SJSA1 (cell line): ENCODE measurements around the gene PNMA5. TPM values are rescaled to one million over a fixed set of nuclear protein-coding genes. Genes with fewer than 3 reads are reported as not detected.
A peak's percentile ranks its signal among the peaks of the same experiment; 100 is the strongest.
"Not testable (repeated sequence)": the region's sequence is repeated elsewhere in the genome, so short reads cannot be mapped to it uniquely, and the experiment has no call there.

Source experiments
- DNase-seq, 2 experiments: peaks; one replicate each; pipeline ENCODE4 v3.0.0-alpha.2; 2015 to 2020; ENCODE audit warnings: low spot score in 2 of 2, low read depth in 1 of 2
- H3K27ac ChIP-seq: fragments of 250-450 bp; sonication (Bioruptor Pico); 2 replicates; pipeline ENCODE4 v1.5.1; 2020; ENCODE audit warnings: mild to moderate bottlenecking, moderate library complexity
- H3K27me3 ChIP-seq: fragments of 250-450 bp; sonication (Bioruptor Pico); replicated peaks from 2 replicates; pipeline ENCODE4 v1.5.1; 2020; ENCODE audit warnings: mild to moderate bottlenecking, moderate library complexity
- H3K36me3 ChIP-seq: fragments of 250-450 bp; sonication (Bioruptor Pico); 2 replicates; pipeline ENCODE4 v1.5.1; 2020; ENCODE audit warnings: mild to moderate bottlenecking
- H3K4me1 ChIP-seq: fragments of 250-450 bp; sonication (Bioruptor Pico); replicated peaks from 2 replicates; pipeline ENCODE4 v1.6.1; 2021; ENCODE audit warnings: mild to moderate bottlenecking
- H3K4me3 ChIP-seq: fragments of 250-450 bp; sonication (Bioruptor Pico); 2 replicates; pipeline ENCODE4 v1.5.1; 2020; ENCODE audit warnings: mild to moderate bottlenecking
- H3K9me3 ChIP-seq: fragments of 250-450 bp; sonication (Bioruptor Pico); replicated peaks from 2 replicates; pipeline ENCODE4 v1.5.1; 2020; ENCODE audit warnings: mild to moderate bottlenecking
- total RNA-seq: library from RNA; depleted of rRNA; stranded (reverse); fragments of >200 nt; shearing (Covaris generic); gene quantifications from 2 replicates; pipeline ENCODE4 v1.2.3, GENCODE V29; 2014

Gene PNMA5
- total RNA-seq, 1 experiment from 2014 or later, result 0.08 TPM

DNA sequence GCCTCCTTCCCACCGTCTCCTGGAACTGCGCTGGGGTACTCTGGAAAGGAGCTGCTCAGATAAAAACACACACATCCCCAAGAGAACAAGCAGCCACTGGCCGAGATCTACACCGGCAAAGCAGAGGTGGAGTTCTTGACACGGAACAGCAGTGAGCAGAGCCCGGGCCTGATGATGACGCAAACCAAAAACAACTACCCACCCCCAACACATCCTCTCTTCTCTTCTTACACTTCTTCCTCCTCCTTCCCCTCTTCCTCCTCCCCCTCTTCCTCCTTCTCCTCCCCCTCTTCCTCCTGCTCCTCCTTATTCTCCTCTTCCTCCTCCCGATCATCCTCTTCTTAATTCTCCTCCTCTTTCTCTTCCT, 4.6 kb downstream of the PNMA5 start:
- no peaks in the 10 kb centered on the region for H3K27me3 ChIP-seq
- H3K36me3 ChIP-seq, result no peaks in the 10 kb centered on the region
- H3K9me3 ChIP-seq, result no peaks in the 10 kb centered on the region
- no peak overlapping the region for H3K27ac ChIP-seq
- no peaks in the 10 kb centered on the region for H3K4me1 ChIP-seq
- no peak for DNase-seq
- no peak overlapping the region for H3K4me3 ChIP-seq

DNA sequence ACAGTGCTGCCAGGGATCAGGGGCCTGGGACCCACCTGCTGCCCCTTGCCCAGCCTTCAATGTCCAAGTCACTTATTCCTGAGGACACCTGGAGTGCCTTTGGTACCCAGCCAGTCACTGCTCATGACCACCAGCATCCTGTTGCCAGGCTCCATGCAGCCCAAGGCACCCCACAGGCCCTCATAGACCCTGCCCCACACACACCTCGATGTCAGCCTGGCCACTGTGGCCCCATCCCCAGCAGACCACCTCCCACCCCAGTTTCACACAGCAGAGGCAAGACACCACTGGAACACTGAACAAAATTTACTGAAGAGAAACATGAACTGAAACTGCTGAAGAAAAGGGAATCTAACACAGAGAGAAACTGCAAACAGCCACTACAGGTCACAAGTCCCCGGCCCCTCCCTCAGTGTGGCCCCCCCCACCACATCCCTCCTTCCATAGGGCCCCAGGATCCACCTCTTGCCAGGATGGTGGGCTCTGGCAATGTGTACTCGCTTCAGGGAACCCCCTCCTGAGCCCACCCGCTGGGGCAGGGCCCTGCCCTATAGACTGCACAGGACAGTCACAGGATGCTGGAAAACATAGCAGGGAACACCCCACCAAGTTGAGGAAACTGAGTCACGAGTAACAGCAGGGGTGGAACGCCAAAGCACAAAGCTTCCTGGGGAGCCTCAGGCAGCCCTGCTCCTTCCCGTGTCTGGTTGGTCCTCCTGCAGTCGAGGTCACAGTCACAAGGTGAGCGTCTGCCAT, 5.2 kb downstream of the PNMA5 start:
- Histone ChIP-seq H3K27ac (no peak overlapping the region), H3K4me3 (no peak overlapping the region), H3K9me3 (no peaks in the 10 kb centered on the region), H3K4me1 (no peaks in the 10 kb centered on the region), H3K27me3 (no peaks in the 10 kb centered on the region), H3K36me3 (no peaks in the 10 kb centered on the region)
- no peak for DNase-seq

DNA sequence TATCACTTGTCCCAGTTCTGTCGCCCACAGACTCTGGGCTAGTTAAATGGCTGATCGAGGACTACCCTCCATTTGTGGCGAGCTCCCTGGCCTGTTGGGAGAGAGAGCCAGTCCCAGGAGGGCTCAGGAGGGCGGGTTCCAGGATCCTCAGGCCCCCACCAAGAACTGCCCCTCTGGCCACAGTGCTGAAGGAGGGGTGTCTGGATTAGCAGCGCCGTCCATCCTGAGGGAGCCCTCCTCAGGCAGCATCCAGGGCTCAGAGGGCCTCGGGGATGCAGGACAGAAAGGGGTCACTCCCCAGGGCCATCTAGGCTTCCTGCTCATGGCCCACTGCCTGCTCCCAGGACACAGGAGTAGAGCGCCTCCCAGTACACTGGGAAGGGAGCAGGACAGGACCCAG, 6.1 kb downstream of the PNMA5 start:
- Histone ChIP-seq H3K27me3 (no peaks in the 10 kb centered on the region), H3K9me3 (no peaks in the 10 kb centered on the region), H3K4me3 (no peak overlapping the region), H3K4me1 (no peaks in the 10 kb centered on the region), H3K36me3 (no peaks in the 10 kb centered on the region), H3K27ac (no peak overlapping the region)
- no peak for DNase-seq

DNA sequence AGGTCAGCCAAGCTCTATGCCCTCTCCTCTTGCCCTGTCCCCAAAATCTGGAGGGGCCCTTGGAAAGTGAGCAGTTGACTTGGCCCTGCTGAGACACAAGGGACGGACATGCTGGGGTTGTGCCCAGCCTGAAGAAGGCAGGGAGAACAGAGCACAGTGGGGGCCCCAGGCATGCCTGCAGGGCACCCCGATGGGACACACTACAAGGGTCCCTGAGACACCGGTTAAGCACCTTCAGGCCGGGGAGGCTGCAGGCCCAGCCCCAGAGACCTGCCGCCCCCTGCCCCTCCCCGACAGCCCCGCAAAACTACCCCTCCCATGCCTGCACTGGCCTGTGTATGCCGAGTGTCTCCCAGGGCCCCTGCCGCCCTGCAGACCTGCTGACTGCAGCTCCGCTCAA, 6.8 kb downstream of the PNMA5 start:
- H3K27me3 ChIP-seq, H3K36me3 ChIP-seq, H3K4me1 ChIP-seq, H3K4me3 ChIP-seq, H3K9me3 ChIP-seq, H3K27ac ChIP-seq, DNase-seq: not testable (repeated sequence)

DNA sequence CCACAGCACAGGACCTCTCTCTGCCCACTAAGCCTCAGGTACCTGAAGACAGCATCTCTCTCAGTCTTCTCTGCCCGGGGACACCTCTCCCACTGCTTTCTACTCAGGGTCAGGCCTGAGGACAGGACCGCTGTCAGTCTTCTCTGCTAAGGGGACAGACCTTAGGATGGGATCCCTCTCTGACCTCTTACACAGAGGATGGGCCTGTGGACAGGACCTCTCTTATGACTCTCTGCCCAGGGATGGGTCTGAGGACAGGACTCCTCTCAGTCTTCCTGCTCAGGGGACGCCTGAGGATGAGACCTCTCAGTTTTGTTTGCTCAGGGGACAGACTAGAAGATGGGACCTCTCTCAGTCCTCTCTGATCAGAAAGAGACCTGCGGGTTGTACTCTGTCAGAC, 8.5 kb downstream of the PNMA5 start:
- H3K27me3 ChIP-seq, DNase-seq, H3K4me3 ChIP-seq, H3K36me3 ChIP-seq, H3K9me3 ChIP-seq, H3K4me1 ChIP-seq, H3K27ac ChIP-seq: not testable (repeated sequence)

DNA sequence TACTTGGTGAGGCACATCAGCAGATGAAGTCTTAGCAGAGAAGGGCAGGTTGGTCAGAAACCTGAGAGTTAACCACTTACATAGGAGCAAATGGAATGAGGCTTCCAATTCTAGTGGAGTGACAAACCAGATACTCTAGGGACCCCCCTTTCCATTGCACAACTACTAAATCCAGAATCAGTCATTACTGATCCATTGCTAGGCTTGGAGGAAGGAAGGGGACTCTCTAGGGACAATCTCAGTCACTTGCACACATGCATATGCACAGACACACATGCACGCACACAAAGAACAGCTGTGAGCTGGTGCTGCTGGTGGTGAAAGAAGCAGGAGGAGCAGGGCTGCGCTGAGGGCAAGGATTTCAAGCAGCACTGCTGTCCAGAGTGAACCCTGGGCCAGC, 25.7 kb downstream of the PNMA5 start:
- Histone ChIP-seq H3K27me3 (no peaks in the 10 kb centered on the region), H3K4me3 (no peak overlapping the region), H3K4me1 (no peaks in the 10 kb centered on the region), H3K36me3 (no peaks in the 10 kb centered on the region), H3K27ac (no peak overlapping the region), H3K9me3 (no peaks in the 10 kb centered on the region)
- DNase-seq, result no peak

DNA sequence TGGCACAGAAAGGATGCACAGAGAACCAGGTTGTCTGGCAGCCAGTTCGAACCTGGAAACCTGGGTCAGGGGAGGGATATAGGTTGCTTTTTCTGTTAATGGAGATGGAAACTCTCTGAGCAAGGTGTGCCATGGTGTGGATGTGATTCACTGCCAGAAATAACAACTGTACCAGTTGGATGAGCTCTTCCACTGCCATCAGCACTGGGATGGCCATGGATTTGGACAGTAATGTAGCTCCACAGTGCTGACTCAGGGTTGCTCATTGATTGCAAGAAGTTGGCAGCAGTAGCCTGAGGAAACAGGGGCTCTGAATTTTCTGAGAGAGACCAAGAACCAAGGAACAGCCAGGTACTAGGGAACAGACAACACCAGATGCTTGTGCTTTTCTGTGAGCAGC, 33.8 kb downstream of the PNMA5 start:
- H3K36me3 ChIP-seq, result no peaks in the 10 kb centered on the region
- peaks cover 6% of the 10 kb centered on the region for H3K4me1 ChIP-seq
- H3K27me3 ChIP-seq, result no peaks in the 10 kb centered on the region
- H3K4me3 ChIP-seq, result no peak overlapping the region
- H3K9me3 ChIP-seq, result no peaks in the 10 kb centered on the region
- H3K27ac ChIP-seq, result no peak overlapping the region
- DNase-seq, result no peak

DNA sequence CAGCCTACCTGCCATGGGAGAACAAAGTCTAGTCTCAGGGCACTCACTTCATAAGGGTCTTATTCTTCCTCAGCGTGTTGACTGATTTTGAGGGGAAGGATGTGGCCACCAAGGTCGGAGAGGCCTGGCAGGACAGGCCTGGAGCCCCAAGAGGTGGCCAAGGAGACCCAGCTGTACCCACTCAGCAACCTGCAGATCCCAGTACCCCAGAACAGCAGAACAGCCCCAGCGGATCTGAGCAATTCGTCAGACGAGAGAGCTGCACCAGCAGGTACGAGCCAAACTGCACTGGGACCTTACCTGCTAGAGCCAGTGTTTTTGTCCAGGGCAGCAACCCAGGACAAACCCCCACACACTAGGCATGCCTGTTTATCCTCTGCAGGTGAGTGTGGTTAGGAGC, 34.3 kb downstream of the PNMA5 start:
- H3K4me3 ChIP-seq, result no peak overlapping the region
- DNase-seq, result no peak
- no peaks in the 10 kb centered on the region for H3K27me3 ChIP-seq
- H3K9me3 ChIP-seq, result no peaks in the 10 kb centered on the region
- no peak overlapping the region for H3K27ac ChIP-seq
- H3K4me1 ChIP-seq, result peaks cover 6% of the 10 kb centered on the region
- no peaks in the 10 kb centered on the region for H3K36me3 ChIP-seq

DNA sequence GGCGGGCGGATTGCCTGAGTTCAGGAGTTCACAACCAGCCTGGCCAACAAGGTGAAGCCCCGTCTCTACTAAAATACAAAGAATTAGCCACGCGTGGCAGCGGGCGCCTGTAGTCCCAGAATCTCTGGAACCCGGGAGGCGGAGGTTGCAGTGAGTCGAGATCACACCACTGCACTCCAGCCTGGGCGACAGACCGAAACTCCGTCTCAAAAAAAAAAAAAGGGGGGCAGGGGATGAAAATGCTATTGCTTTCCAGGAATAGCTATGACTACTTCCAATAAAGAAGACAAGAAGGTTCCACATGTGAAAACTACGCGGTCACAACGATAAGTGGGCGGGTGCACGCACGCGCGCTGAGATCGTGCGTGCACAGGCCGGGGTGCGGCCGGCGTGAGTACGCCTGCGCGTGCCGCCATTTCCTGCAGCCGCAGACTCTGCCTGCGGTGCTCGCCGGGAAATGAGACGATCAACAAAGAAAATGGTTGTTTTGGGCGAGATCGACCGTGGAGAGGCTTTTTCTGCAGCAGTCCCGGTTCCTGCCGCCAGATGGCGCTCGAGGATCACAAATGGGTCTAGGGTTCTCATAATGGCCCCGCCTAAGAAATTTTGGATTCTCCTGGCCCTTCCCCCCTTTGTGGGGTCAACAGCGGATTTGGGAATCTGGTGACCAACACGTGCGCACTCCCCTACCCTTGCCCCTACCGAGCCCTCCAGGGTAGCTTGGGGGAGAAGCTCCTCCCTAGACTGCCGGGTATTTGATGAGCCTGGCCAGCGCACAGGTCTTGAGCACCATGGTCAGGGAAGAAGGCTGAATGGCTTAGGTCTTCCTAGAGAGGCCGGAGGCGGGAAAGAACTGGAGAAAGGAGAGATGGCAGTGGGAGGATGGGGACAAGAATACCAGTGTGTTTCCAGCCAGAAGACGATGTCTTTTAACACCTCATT, 35.1 kb downstream of the PNMA5 start:
- Histone ChIP-seq H3K4me1 (peaks cover 6% of the 10 kb centered on the region), H3K36me3 (no peaks in the 10 kb centered on the region), H3K27ac (peak overlapping the region; percentile 64), H3K9me3 (no peaks in the 10 kb centered on the region), H3K27me3 (no peaks in the 10 kb centered on the region), H3K4me3 (peak overlapping the region; percentile 30)
- DNase-seq, result peak; percentile 85 to 87

DNA sequence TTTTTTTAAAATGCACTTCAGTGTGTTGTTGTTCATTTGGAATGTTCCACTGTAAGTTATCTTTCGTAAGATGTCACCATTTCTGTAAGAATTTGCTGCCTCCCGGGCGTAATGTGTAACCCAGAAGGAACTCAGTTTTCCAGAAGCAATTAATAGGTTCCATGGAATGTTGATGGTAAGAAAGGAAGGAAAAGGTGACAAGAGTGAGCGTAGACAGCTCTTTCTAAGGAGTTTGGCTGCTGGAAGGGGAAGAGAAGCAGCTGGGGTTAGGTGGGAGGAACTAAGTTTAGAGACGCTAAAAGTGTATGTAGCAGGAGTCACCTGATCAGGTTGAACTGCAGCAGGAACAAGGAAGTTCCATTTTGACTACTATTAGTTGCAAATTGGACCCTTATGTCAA, 35.9 kb downstream of the PNMA5 start:
- no peaks in the 10 kb centered on the region for H3K36me3 ChIP-seq
- no peaks in the 10 kb centered on the region for H3K27me3 ChIP-seq
- no peaks in the 10 kb centered on the region for H3K9me3 ChIP-seq
- peak overlapping the region; percentile 30 for H3K4me3 ChIP-seq
- H3K4me1 ChIP-seq, result peaks cover 6% of the 10 kb centered on the region
- peak overlapping the region; percentile 64 for H3K27ac ChIP-seq
- DNase-seq, result peak in 1 of 2 experiments; percentile 2

DNA sequence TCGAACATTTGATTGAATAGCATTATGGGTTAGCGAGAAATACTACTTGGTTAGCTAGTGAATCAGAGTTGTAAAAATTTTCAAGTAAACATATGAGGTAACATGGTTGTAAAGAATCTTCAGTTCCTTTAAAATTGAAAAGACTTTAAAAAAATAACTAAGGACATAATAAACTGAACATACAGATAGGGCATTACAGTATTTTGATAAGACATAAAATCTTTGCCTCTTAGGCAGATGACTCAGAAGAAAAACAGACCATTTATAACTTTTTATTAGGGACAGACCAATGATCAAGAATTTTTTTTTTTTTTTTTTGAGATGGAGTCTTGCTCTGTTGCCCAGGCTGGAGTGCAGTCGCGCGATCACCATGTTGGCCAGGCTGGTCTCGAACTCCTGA, 43.1 kb downstream of the PNMA5 start:
- no peak for DNase-seq

DNA sequence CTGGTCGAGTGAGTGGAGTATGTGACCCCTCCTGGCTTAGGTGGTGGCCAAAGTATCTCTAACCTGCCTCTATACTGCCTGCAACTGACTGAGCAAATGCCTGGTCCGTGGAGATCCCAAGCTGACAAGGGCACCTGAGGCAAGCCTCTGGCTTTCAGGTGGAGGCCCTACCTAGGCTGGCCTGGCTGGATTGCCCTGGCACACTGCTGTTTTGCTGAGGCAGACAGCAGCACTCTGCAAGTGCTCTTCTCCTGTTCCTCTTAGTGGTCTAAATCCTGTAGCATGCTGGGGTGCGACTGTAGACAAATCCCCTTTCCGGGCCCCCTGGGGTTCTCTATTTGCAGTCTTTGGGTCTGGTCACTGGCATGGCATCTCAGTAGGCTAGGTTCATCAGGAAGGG, 44.8 kb downstream of the PNMA5 start:
- Histone ChIP-seq H3K27me3 (no peaks in the 10 kb centered on the region), H3K4me3 (no peak overlapping the region), H3K9me3 (no peaks in the 10 kb centered on the region), H3K27ac (no peak overlapping the region), H3K4me1 (no peaks in the 10 kb centered on the region), H3K36me3 (no peaks in the 10 kb centered on the region)
- no peak for DNase-seq

More for the DNA sequence above, 43.1 kb downstream of the PNMA5 start:
- no peaks in the 10 kb centered on the region for H3K27me3 ChIP-seq
- H3K9me3 ChIP-seq, result no peaks in the 10 kb centered on the region
- no peaks in the 10 kb centered on the region for H3K4me1 ChIP-seq
- no peak overlapping the region for H3K4me3 ChIP-seq
- H3K27ac ChIP-seq, result no peak overlapping the region
- H3K36me3 ChIP-seq, result no peaks in the 10 kb centered on the region

DNA sequence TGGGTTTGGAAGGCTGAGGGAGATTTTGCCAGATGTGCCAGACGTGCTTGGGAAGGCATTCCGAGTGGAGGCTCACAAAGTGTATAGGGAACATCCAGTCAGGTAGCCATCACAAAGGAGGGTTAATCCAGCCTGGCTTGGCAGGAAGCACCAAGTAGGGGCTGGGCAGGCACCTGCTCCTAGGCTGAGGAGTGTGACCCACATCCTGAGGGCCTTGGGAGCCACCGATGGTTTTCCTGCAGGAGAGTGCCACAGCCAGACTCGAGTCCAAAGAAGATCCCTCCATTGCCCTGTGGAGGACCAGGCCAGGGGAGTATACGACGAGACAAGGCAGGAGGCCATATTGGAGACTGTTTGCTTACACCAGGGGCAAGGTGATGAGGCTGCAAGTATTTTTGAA, 47.2 kb downstream of the PNMA5 start:
- Histone ChIP-seq H3K4me3 (no peak overlapping the region), H3K36me3 (no peaks in the 10 kb centered on the region), H3K4me1 (peaks cover 7% of the 10 kb centered on the region), H3K27me3 (no peaks in the 10 kb centered on the region), H3K27ac (no peak overlapping the region), H3K9me3 (no peaks in the 10 kb centered on the region)
- no peak for DNase-seq
